ENCODE measurements around the gene DLGAP1.

Gene DLGAP1

DNA sequence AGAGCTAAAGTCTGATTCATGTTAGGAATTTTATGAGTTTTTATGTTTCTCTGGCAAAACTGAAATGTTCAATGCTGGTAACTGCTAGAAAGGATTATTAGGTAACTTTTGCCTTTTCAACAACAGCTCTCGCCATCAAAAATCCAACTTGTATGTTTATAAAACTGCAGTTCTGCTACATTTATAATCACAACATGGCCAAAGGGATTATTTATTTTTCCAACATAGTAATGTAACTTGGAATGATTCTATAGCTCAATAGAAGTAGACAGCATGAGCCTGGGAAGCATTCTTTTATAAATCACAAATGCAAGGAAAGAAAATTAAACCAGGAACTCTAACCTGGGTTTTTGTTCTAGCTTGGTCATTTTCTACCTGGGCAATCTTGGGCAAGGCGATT is 534.3 kb downstream of the DLGAP1 start:
- no peak for DNase-seq

DNA sequence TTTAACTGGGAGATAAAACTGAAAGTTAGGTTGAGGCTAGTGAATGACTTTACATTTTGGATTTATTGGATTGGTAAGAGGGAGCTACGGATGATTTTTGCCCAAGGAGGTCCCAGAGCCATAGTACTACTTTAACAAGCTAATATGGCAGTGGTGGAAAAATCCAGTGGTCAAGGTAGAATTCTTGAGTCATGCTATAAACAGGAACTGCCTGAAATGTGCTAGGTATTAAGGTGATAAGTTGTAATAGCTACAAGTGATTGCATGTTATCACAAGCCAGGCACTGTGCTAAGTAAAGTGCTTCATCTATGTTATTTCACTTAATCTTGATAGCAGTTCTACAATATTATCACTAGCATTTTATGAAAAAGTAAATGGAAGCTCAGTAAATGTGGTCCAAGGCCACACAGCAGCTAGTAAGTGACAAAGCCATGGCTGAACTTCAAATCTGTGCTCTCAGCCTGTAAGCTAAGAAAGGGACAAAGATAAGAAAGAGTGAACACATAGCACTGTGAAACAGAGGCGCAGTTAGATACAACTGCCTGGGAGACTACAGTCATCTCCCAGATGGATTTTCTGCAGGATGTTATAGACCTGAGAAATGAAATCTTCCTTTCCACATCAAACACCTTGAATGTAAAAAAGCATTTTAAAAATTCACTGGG is 535.6 kb downstream of the DLGAP1 start:
- DNase-seq = no peak

DNA sequence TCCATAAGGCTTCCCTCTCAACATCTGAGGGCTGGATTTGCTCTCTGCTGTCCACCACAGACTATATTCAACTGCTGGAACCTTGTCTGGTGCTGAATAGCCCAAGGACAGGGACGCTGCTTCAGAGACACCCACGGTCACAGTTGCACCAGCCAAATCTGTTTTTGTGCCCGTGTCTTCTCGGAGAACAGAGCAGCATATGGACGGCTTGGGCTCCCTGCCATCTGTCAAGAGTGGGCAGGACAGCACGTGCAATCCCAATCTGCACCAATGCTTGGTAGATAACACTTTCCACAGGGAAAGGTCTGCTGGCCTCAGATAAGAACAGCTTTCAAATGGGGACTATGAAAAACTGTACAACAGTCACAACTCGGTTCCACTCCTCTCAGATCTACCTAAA is 539.0 kb downstream of the DLGAP1 start:
- no peak for DNase-seq

DNA sequence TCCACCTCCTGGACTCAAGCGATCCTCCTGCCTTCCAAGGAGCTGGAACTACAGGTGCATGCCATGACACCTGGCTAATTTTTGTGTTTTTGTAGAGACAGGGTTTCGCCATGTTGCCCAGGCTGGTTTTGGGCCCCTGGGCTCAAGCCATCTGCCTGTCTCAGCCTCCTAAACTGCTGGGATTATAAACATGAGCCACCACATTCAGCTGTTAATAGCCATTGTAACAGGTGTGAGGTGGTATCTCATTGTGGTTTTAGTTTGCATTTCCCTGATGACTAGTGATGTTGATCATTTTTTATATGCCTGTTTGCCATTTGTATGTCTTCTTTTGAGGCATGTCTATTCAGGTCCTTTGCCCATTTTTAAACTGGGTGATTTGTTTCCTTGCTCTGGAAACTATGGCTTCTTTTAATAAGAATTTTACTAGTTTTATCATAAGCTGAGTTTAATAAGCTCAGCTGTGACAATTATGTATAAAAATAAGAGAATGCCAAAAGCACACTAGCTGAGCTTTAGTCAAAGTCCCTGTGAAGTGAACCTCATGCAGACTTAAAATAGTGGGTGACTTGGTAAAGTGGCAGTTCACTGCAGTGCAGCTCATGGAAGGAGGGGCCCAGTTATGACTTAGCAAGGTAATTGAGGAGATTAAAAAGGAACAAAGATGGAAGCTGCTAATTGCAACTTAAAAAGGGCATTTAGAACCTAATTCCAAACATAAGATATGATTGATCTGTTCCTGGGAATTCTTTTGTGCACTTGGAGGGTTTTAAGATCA is 540.1 kb downstream of the DLGAP1 start:
- no peak for DNase-seq

DNA sequence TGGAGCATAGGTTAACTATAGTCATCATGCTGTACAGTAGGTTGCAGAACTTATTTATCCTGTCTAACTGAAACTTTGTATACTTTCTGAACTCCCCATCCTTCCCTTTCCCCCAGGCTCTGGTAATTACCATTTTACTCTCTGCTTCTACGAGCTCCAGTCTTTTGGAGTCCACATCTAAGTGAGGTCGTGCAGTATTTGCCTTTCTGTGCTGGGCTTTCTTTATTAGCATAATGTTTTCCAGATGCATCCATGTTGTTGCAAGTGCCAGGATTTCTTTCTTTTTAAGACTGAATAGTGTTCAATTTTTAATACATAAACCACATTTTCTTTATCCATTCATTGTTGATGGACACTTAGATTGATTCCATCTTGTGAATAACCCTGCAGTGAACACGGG is 541.0 kb downstream of the DLGAP1 start:
- DNase-seq = no peak

DNA sequence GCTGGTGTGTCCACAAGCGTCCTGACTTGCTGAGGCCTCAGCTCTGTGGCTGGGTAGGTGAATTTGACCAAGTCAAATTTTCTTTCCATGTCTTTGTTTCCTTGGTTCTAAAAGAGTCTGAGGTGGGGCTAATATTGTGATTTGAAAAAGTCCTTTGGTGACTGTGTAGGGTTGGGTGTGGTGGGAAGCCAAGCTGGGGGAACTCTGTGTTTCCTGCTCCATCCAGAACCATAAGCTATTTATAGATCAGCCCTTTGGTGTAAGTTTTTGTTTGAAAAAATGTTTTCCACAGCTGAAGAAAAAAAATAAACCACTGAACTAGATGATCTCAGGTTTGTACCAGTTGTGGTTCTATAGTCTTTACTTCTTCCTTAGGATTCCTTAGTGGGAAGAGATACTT is 542.4 kb downstream of the DLGAP1 start:
- DNase-seq = no peak

DNA sequence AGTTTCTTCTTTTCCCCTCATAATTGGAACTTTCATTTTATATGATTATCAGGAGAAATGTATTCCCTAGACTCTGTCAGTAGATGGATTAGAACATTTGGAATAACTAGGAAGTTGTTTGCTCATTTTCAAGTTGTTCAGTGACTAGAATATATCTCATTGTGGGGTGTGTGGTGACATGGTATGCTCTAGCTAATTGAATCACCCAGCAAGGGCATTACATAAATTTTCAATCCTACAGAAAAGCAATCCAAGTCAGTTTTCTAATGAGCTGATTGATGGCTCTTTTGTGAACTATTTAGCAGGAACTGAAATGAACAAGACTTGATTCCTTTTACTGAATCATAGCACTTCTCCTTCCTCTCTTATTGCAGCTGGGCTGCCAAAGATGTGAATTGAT is 543.7 kb downstream of the DLGAP1 start:
- DNase-seq = no peak

DNA sequence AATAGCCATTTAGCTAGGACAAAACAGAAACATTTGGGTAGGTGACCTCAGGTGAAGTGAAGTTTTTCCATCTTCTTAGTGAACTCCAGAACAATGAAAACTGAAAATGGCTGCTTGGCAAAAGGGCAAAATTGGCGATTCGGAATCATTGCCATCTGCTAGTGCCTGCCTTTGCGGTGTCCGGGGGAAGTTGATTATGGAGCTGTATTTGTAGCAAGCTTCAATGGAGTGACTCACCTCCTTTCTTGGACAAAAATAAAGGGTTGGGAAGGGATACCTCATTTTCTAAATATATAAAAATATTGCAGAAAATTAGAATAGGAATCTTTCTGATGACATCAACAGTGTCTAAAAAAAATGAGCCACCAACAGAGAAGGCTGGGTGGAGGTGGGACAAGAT is 544.6 kb downstream of the DLGAP1 start:
- DNase-seq = no peak

DNA sequence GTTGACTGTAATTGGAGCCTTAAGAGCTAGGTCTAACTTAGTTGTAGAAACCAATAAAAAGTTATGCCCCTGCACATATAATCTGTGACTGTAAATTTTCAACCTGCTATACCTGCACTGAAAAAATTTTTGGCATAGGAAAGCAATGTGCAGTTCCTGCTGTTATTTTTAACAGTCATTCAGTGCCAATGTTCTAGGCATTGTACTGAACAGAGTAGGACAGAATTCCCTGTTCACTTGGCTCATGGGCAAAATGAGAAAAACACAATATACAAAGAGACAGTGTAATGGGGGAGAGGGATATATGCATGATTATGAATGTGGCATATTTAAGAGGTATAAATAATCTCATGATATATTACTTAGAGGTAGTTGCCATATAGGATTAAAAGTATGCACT is 547.2 kb downstream of the DLGAP1 start:
- no peak for DNase-seq

DNA sequence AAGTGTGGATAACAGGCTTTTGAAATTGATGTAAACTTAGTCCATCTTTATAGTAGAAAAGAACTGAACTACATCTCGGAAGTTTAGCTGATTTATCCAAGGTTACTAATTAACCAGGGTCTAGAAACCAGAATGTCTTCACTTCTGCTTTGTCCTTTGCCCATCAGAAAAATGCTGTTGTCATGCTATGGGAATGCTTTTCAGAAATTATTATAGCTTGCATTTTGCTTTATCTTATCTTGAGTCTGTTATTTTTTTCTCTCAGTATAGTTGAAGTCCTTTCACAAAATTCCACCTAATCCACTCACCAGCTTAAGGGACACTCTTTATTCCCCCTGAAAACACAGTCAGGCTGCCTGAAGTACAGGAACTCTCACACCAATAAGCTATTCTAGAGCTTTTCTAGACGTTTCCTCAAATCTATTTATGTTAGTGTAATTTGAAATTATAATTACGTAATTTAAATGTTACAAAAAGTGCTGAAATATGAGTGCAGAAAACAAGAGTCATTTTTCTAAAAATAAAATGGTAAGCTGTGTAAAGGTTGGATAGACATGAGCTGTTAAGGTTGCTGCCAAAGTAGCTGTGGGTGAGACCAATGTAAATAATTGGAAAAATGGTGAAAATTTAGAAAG is 548.9 kb downstream of the DLGAP1 start:
- no peak for DNase-seq

DNA sequence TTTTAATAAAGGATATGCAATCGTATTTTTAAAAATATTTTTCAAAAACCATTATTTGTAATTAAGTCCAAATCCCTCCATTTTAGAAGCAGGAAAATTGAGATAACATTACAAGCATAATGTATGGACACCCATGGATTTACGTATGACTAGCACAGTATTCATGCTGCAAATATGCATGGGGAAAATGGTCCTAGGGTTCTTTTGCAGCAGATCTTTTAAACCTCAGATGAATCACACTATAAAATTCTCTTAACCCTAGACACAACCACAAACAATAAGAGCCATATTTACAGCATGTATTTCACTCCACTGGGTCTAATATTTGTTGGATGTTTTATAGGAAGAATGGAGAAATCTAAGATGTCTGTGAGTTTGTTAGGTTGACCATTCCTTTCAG is 551.8 kb downstream of the DLGAP1 start:
- no peak for DNase-seq

DNA sequence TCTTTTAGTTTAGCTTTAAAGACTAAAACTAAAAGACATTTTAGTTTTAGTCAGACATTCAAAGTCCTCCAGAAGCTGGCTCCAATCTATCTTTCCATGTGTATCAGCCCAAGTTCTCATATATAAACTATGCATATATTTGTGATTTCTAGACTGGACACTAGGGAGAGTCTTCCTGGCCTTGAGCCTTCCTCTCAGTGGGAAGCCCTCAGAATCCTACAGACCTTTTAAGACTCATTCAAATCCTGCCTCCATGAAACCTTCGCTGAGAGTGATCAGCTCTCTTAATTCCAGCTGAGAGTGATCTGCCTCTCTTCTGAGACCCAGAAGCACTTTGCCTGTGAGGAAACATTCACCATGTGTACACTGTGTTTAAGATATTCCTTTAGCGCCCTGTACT is 552.4 kb downstream of the DLGAP1 start:
- no peak for DNase-seq

DNA sequence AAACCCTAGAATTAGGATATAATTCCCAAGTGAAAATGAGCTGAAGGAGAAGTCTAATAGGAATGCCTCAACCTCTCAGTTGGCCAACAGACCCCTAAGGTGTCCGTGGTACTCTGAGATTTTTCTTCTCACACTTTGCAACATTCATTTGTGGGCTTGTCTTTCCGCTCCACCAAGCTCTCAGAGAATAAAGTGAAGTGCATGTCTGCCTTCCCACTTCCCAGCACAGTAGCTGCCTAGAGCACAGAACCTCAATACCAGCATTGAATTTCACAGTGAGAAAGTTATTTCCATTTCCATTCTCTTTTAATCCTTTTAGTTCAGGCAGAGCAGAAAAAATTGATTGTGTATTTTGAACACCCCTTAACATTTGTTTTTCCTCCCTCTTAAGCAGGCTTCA is 553.3 kb downstream of the DLGAP1 start:
- DNase-seq = no peak

DNA sequence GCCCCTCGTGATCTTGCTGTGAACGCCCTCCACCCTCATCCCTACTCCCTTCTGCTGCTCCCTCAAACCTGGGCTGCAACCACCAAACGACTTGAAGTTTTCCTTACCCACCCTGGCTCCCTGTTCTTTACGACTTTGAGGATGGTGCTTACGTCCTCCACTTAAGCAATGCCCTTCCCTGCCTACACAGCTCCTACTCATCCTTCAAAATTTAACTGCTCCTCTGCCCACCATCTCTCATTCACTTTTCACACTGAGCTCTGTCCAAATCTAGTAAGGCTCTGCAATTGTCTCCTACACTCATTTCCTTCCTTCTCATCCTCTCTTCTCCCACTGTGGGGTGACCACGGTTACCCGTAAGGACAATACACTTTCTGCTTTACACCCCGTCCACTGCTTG is 554.1 kb downstream of the DLGAP1 start:
- no peak for DNase-seq

DNA sequence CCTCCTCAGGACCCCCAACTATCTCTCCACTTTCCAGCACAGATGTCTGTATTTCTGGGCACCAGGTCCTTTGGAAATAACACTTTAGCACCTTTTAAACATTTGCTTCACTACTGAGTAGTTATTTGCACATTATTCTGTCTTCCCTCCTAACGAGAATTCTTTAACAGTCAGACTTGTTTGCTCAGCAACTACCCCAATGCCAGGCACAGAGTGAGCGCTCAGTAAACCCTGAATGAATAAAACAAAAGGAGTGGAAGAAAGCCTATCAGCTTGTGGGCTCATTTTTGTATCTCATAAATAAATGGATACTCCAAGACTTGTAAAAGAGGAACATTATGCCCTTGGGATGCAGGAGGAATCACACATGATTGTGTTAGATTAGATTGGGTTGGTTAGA is 554.8 kb downstream of the DLGAP1 start:
- no peak for DNase-seq

DNA sequence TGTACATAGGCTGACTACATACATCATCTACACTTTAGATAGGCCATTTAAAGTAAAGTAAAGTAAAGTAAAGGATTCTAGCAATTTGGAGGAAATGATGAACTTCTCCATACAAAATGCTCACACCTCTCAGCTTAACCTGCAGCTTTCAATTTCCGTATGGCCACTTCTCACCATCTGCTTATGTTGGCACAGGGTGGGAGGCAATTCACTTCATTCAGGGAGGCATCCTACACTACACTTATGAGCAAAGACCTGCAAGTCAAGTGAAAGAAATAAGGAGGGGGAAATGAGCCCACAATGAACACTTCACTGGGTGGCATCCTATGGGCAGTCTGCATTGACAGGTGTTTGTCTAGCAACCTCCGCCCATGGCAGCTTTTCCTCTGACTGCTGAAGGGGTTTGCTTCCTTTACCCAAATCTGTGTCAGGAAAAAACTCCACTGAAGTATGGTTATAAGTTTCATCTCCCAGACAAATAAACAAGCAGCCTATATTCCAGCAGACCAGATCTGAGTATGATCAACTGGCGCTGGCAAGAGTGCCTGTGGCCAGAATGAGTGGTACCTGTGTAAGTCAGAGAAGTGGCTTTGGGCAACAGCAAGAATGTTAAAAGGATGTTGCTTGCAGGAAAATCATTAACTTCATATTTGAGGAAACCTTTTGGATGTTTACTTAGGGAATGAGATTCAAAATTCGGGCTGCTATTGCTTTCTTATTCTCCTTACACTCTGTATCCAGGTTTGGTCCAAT is 556.1 kb downstream of the DLGAP1 start:
- no peak for DNase-seq

DNA sequence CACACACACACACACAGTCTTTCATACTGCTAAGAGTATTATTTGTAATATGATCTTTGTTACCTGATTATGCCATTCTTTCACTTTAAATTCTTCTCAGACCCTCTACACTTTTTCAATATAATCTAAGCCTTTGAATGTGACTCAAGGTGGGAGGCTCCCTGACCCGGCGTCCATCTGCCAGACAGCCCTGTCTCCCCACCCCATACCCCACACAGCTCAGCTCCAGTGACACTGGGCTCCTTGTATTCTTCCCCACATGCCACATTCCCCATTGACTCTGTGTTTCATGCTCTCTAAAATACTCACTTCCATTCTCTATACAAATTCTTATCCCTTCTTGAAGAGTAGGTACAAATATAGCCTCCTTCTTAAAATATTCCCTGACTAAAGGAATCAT is 563.0 kb downstream of the DLGAP1 start:
- no peak for DNase-seq

DNA sequence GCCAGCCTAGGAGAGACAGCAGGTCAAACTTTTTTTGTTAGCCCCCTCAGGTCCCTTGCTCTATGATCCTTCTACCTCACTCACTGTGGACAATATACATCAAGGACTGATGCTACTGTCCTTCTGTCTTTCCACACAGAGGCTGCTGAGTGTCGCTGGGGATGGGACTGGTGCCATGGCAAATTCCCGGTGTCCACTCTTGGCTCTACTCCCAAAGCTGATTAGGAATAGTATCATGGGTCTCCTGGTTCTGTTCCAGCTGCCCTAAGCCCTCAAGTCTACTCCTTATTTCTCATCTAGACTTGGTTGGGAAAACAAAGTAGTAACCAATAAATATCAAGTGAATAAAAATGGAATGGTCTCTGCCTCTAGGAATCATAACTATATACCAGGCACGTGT is 563.9 kb downstream of the DLGAP1 start:
- DNase-seq = no peak

DNA sequence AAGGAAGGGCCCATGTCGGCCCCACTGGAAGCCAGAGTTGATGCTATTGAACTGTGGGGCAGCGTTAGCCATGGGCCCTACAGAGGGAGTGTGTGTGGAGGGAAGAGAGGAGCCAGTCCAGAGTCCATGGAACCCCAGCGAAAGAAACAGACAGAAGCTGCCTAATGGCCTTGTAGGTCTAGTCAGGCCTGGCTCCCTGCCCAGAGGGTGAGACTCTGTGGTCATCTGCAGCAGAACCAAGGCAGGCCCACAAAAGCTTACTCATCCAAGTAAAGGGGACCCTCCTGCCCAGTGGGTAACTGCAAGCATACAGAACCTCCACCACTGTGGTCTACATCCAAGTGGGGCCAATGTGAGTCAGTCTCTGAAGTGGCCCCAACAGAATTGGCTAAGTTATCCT is 565.3 kb downstream of the DLGAP1 start:
- DNase-seq = no peak

DNA sequence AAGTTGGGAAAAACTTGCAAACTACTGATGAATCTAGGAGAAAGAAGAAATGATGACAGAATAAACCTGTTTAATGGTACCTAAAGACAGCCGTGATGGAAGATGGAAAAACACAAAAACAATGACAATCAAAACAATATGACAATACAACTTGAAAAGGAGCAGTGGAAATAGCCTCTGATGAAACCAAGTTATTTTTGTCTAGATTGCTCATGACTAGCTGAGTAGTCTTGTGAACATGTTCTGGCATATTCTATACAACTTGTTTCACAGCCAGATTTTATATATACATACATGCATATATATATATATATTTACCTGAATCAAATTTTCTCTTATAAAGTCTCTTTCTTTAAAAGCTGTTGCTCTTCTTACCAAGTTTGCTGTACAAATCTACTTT is 566.0 kb downstream of the DLGAP1 start:
- no peak for DNase-seq

DNA sequence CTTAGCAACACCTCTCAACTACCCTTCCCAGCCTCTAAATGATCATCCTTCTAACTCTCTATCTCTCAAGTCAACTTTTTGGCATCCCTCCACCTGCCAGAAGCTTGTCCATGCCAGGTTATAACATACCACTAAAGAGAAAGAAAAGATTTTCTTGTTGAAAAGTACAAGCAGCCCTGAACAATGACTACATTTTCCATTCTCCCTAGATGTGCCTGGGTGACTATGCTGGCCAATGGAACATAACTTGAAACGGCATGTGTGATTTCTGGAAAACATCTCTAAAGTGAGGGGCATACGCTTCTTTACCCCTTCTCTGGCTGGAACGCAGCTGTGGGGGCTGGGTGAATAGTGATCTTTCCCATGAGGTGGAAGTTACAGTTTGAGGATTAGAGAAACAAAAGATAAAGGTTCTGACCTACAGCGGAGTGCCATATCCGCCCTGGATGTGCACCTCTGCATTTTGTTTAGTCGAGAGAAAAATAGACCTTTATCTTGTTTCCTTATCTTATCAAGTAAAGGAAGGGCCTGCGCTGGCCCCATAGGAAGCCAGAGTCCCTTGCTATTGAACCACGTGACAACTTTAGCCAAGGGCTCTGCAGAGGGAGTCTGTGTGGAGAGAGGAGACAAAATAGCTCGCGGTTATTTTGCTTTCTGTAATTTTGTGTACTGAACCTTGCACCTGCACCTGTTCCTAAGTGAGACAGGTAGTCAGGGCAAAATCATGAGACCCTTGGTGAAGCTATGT is 568.4 kb downstream of the DLGAP1 start:
- DNase-seq = no peak

DNA sequence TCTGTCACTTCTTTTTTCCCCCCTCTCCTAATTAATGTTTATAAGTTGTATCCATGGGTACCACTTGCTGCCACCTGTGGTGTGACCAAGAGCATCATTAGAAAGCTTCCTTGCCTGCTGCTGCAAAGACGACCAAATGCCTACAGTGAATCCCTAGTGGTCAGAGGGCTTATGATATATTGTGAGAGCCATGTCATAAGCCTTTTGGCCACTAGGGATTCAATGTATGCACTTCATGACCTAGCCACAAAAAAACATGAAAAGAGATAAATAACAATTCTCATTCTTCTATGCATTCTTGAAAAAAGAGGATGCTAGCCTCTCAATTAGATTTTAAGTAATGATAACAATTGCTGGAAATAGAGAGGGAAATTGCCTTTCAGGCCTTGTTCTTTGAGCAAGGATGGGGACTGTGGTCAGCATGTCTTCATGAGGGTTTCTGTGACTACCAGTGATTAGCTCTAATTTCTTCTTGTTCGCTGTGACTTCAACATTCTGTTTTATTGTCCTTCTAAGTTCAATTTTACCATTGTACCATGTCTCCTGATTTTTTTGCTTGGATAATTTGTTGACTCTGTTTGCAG is 569.8 kb downstream of the DLGAP1 start:
- no peak for DNase-seq

DNA sequence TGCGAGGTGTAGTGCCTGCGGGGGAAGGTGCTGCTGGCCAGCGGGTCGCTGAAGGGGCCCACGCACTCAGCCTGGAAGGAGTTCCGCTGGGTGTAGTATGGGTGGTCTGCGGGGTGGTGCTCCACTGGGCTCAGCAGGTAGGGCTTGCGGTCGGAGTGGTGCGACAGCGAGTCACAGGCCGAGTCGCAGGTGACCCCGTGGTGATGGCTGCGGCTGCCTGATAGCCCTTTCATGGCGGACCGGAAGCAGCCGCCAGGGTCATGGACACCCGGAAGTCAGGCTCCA is 575.3 kb downstream of the DLGAP1 start:
- DNase-seq = no peak

All from activated CD8-positive, alpha-beta memory T cell treated with anti-CD3 and anti-CD28 coated beads, Interleukin-2, amount 50 U/mL, for 4 hours (primary cell).